Muscle of back (tissue), 11 donors: Measurements from ENCODE around the gene TRNT1. TPM values are rescaled to one million over a fixed set of nuclear protein-coding genes. Genes with fewer than 3 reads are reported as not detected.
A peak's percentile ranks its signal among the peaks of the same experiment; 100 is the strongest.

Experiments used
- DNase-seq, 3 donors: peaks; one replicate each; pipeline versions ENCODE4 v3.0.0 to v3.0.0-alpha.2; 2013
- polyA plus RNA-seq, 10 donors: library from polyadenylated mRNA; unstranded; fragments of 120-200 nt; gene quantifications; one replicate each; pipeline ENCODE4 v1.2.1, GENCODE V29; 2013; ENCODE audit not compliant: insufficient read length in 10 of 10

TRNT1 gene
- polyA plus RNA-seq, 10 donors = 13.4 to 23.6 (median 18.1) TPM

- DNase-seq = peak in 2 of 3 donors; percentile 4 to 17
These were observed 16.5 kb upstream of the TRNT1 start, which contains the start of gene IL5RA for GRCh38 chr3:3110299-3110630. Gene IL5RA, minus strand, starts transcription at chr3:3110374. Its CDS starts 5,390 bp downstream, at chr3:3104984.

- no peak for DNase-seq
These were observed 15.9 kb upstream of the TRNT1 start for GRCh38 chr3:3110749-3111361.

- no peak for DNase-seq
These were observed 13.6 kb upstream of the TRNT1 start for GRCh38 chr3:3113042-3113709.

- DNase-seq = no peak
These were observed 9.1 kb upstream of the TRNT1 start for GRCh38 chr3:3117651-3118050.

GRCh38 chr3:3119393-3119851 is 7.3 kb upstream of the TRNT1 start:
- DNase-seq = no peak

GRCh38 chr3:3125977-3126376 is 763 bp upstream of the TRNT1 start:
- no peak for DNase-seq

GRCh38 chr3:3127432-3128010 is 781 bp downstream of the TRNT1 start:
- peak in 1 of 3 donors; percentile 2 for DNase-seq

- no peak for DNase-seq
These were observed 2.8 kb downstream of the TRNT1 start for GRCh38 chr3:3129579-3129978.

- no peak for DNase-seq
These were observed 6.8 kb downstream of the TRNT1 start for GRCh38 chr3:3133500-3133899.

GRCh38 chr3:3134750-3135448 is 8.2 kb downstream of the TRNT1 start:
- DNase-seq = no peak

- DNase-seq = no peak
These were observed 10.8 kb downstream of the TRNT1 start for GRCh38 chr3:3137526-3137925.

- no peak for DNase-seq
These were observed 15.2 kb downstream of the TRNT1 start for GRCh38 chr3:3141939-3142338.

- no peak for DNase-seq
These were observed 19.1 kb downstream of the TRNT1 start for GRCh38 chr3:3145831-3146230.

- DNase-seq = no peak
These were observed 22.8 kb downstream of the TRNT1 start for GRCh38 chr3:3149560-3149959.

GRCh38 chr3:3151513-3151912 is 24.8 kb downstream of the TRNT1 start:
- DNase-seq = no peak

- DNase-seq = no peak
These were observed 28.3 kb downstream of the TRNT1 start for GRCh38 chr3:3154879-3155610.

GRCh38 chr3:3157484-3157883 is 30.7 kb downstream of the TRNT1 start:
- no peak for DNase-seq

- DNase-seq = no peak
These were observed 34.1 kb downstream of the TRNT1 start for GRCh38 chr3:3160826-3161225.

- DNase-seq = no peak
These were observed 38.5 kb downstream of the TRNT1 start for GRCh38 chr3:3165241-3165640.

GRCh38 chr3:3165650-3166049 is 38.9 kb downstream of the TRNT1 start:
- DNase-seq = no peak

- DNase-seq = peak in 2 of 3 donors; percentile 11 to 31
These were observed 44.3 kb downstream of the TRNT1 start for GRCh38 chr3:3170998-3171397.

- no peak for DNase-seq
These were observed 45.9 kb downstream of the TRNT1 start for GRCh38 chr3:3172627-3173026.
